CD14-positive monocyte (primary cell): ENCODE data around the gene GOLPH3L. TPM values are rescaled to one million over a fixed set of nuclear protein-coding genes. Genes with fewer than 3 reads are reported as not detected.

ENCODE experiments used
- DNase-seq, 3 donors: peaks; one replicate each; pipeline ENCODE4 v3.0.0-alpha.2; 2011 to 2022
- H2AFZ ChIP-seq: 2 replicates; pipeline ENCODE4 v1.6.0; 2012; ENCODE audit warnings: mild to moderate bottlenecking, low read depth, low read length, inconsistent platforms; ENCODE audit not compliant: insufficient read depth, poor library complexity, severe bottlenecking
- H3K27ac ChIP-seq, 2 donors: 1 replicate in 1 of 2; 2 replicates in 1 of 2; pipeline ENCODE4 v1.5.1; 2012 to 2013; ENCODE audit warnings: low read length in 2 of 2, control low read depth in 1 of 2, inconsistent platforms in 1 of 2, low read depth in 1 of 2, mild to moderate bottlenecking in 1 of 2
- H3K27me3 ChIP-seq, 2 donors: one replicate each; pipeline versions ENCODE4 v1.6.0 to v1.6.1; 2011 to 2013; ENCODE audit warnings: low read length in 2 of 2; ENCODE audit not compliant: control insufficient read depth in 2 of 2, insufficient read depth in 2 of 2
- H3K36me3 ChIP-seq, 2 donors: replicated peaks in 1 of 2; 1 replicate in 1 of 2; 2 replicates in 1 of 2; pipeline versions ENCODE4 v1.5.1 to v1.6.1; 2012 to 2013; ENCODE audit warnings: low read length in 2 of 2, control low read depth in 1 of 2, inconsistent platforms in 1 of 2, mild to moderate bottlenecking in 1 of 2; ENCODE audit not compliant: insufficient read depth in 2 of 2, control insufficient read depth in 1 of 2
- H3K4me1 ChIP-seq, 2 donors: 1 replicate in 1 of 2; 2 replicates in 1 of 2; pipeline versions ENCODE4 v1.5.1 to v1.6.1; 2012 to 2013; ENCODE audit warnings: low read length in 2 of 2, control low read depth in 1 of 2, inconsistent platforms in 1 of 2, mild to moderate bottlenecking in 1 of 2, moderate library complexity in 1 of 2; ENCODE audit not compliant: insufficient read depth in 2 of 2, control insufficient read depth in 1 of 2
- H3K4me2 ChIP-seq: replicated peaks from 2 replicates; pipeline ENCODE3; 2012; ENCODE audit warnings: low read length, moderate library complexity, mild to moderate bottlenecking; ENCODE audit not compliant: poor library complexity, severe bottlenecking; ENCODE audit errors: extremely low read depth
- H3K4me3 ChIP-seq, 3 experiments: fragments of 200-600 bp in 1 of 3; sonication (generic) in 1 of 3; replicated peaks in 1 of 3; 1 replicate in 2 of 3; 2 replicates in 1 of 3; pipeline ENCODE4 v1.5.1; 2011 to 2013; ENCODE audit warnings: low read length in 3 of 3, mild to moderate bottlenecking in 3 of 3, control low read depth in 2 of 3, low read depth in 2 of 3, inconsistent platforms in 1 of 3, moderate library complexity in 1 of 3
- H3K79me2 ChIP-seq: 2 replicates; pipeline ENCODE4 v1.6.0; 2012; ENCODE audit warnings: mild to moderate bottlenecking, control low read depth, inconsistent platforms, low read length, moderate library complexity; ENCODE audit not compliant: insufficient read depth
- H3K9ac ChIP-seq: 2 replicates; pipeline ENCODE4 v1.6.0; 2017; ENCODE audit warnings: low read length, mild to moderate bottlenecking; ENCODE audit not compliant: insufficient read depth, poor library complexity, severe bottlenecking
- H3K9me3 ChIP-seq, 2 donors: replicated peaks in 1 of 2; 1 replicate in 1 of 2; 2 replicates in 1 of 2; pipeline versions ENCODE4 v1.5.1 to v1.6.1; 2012 to 2013; ENCODE audit warnings: low read length in 2 of 2, control low read depth in 1 of 2; ENCODE audit not compliant: control insufficient read depth in 1 of 2, insufficient read depth in 1 of 2
- H4K20me1 ChIP-seq: 2 replicates; pipeline ENCODE4 v1.6.0; 2012; ENCODE audit warnings: mild to moderate bottlenecking, low read length, control low read depth, moderate library complexity; ENCODE audit not compliant: insufficient read depth
- H3K27ac Mint-ChIP-seq, 7 donors: one replicate each; pipeline ENCODE4 v1.8.0; 2020; ENCODE audit warnings: mild to moderate bottlenecking in 7 of 7, mixed read lengths in 7 of 7, moderate library complexity in 6 of 7, inconsistent platforms in 2 of 7
- H3K27me3 Mint-ChIP-seq, 3 donors: one replicate each; pipeline ENCODE4 v1.8.0; 2021 to 2022; ENCODE audit warnings: low read depth in 3 of 3, mild to moderate bottlenecking in 3 of 3, mixed read lengths in 3 of 3, moderate library complexity in 3 of 3, inconsistent platforms in 1 of 3
- H3K36me3 Mint-ChIP-seq, 2 donors: one replicate each; pipeline ENCODE4 v1.8.0; 2020; ENCODE audit warnings: mixed read lengths in 2 of 2, inconsistent platforms in 1 of 2, mild to moderate bottlenecking in 1 of 2
- H3K4me1 Mint-ChIP-seq: one replicate; pipeline ENCODE4 v1.8.0; 2020; ENCODE audit warnings: mild to moderate bottlenecking, mixed read lengths
- H3K4me3 Mint-ChIP-seq, 2 donors: one replicate each; pipeline ENCODE4 v1.8.0; 2020; ENCODE audit warnings: mild to moderate bottlenecking in 2 of 2, mixed read lengths in 2 of 2, moderate library complexity in 1 of 2
- H3K9me3 Mint-ChIP-seq, 7 donors: one replicate each; pipeline ENCODE4 v1.8.0; 2020 to 2022; ENCODE audit warnings: mixed read lengths in 7 of 7, mild to moderate bottlenecking in 6 of 7, moderate library complexity in 6 of 7, inconsistent platforms in 2 of 7
- CTCF ChIP-seq: fragments of 200-600 bp; IDR thresholded peaks from one replicate; pipeline ENCODE4 v1.8.0; 2022; ENCODE audit warnings: antibody characterized with exemption, mild to moderate bottlenecking
- WGBS: methylation state at CpG from one replicate; pipeline ENCODE4 v1.1.5; 2013; ENCODE audit warnings: missing lambda C conversion rate; ENCODE audit not compliant: insufficient coverage; 5-methylcytosine and 5-hydroxymethylcytosine counted together
- intact Hi-C, 2 donors: fragments of 100-400 bp; cut with micrococcal nuclease; formaldehyde crosslinking; loops; one replicate each; pipeline versions ENCODE4 v1.15.0 to v1.15.1; 2023
- polyA plus RNA-seq, 3 donors: library from polyadenylated mRNA; depleted of rRNA in 1 of 3; unstranded in 2 of 3; stranded (reverse) in 1 of 3; fragments of 300-500 nt in 2 of 3; fragments of >200 nt in 1 of 3; fragmentation: Illumina TruSeq in 2 of 3; gene quantifications; 1 replicate in 2 of 3; 2 replicates in 1 of 3; pipeline ENCODE4 v1.2.3, GENCODE V29; 2012 to 2021

The GOLPH3L gene
- polyA plus RNA-seq, 3 donors: 1.5 to 9.7 (median 4.7) TPM

GRCh38 chr1:150610576-150610975 is 86.4 kb downstream of the GOLPH3L start:
- peak overlapping the region; percentile 99 to 100 for H3K27ac ChIP-seq
- peak overlapping the region; percentile 97 to 100 (median 100) for H3K27ac Mint-ChIP-seq
- TF ChIP-seq CTCF: no peak
- H3K9me3 ChIP-seq: no peaks in the 10 kb centered on the region
- H3K9ac ChIP-seq: peak overlapping the region; percentile 71
- peak overlapping the region in 1 of 3 experiments; percentile 12 for H3K4me3 ChIP-seq
- H3K9me3 Mint-ChIP-seq: peaks cover 0 to 5% (median 0%) of the 10 kb centered on the region in 7 donors
- no peaks in the 10 kb centered on the region for H3K27me3 ChIP-seq
- no peak overlapping the region for H2AFZ ChIP-seq
- H3K36me3 Mint-ChIP-seq: peaks cover 6 to 7% of the 10 kb centered on the region in 2 donors
- peaks cover 0 to 7% (median 3%) of the 10 kb centered on the region in 3 donors for H3K27me3 Mint-ChIP-seq
- H3K36me3 ChIP-seq: no peaks in the 10 kb centered on the region
- no peak for DNase-seq
- intact Hi-C loops: loop anchor here (2.0 to 5.0 kb wide), 2 partner anchors 18 to 33 kb away; partner anchors contain the start of genes ENSA (in 1 of the 2) and MCL1 (in 1 of the 2)
- H3K4me3 Mint-ChIP-seq: no peak overlapping the region
- peaks cover 36% of the 10 kb centered on the region for H3K79me2 ChIP-seq
- peaks cover 63 to 68% of the 10 kb centered on the region in 2 donors for H3K4me1 ChIP-seq
- WGBS: 100% methylated on average over 1 of the region's 4 CpGs
- peaks cover 61% of the 10 kb centered on the region for H3K4me1 Mint-ChIP-seq
- H4K20me1 ChIP-seq: no peaks in the 10 kb centered on the region
- H3K4me2 ChIP-seq: no peak overlapping the region

GRCh38 chr1:150609732-150610131 is 87.2 kb downstream of the GOLPH3L start:
- no peak overlapping the region for H2AFZ ChIP-seq
- no peak for DNase-seq
- peaks cover 61 to 68% of the 10 kb centered on the region in 2 donors for H3K4me1 ChIP-seq
- peak overlapping the region; percentile 99 to 100 for H3K27ac ChIP-seq
- no peaks in the 10 kb centered on the region for H3K9me3 ChIP-seq
- H3K27ac Mint-ChIP-seq: peak overlapping the region; percentile 72 to 100 (median 100)
- TF ChIP-seq CTCF: no peak
- no peaks in the 10 kb centered on the region for H3K27me3 ChIP-seq
- H3K9me3 Mint-ChIP-seq: no peaks in the 10 kb centered on the region
- no peaks in the 10 kb centered on the region for H4K20me1 ChIP-seq
- H3K9ac ChIP-seq: no peak overlapping the region
- WGBS: 20% methylated on average over 1 of the region's 2 CpGs
- H3K27me3 Mint-ChIP-seq: peaks cover 0 to 7% (median 3%) of the 10 kb centered on the region in 3 donors
- H3K4me3 Mint-ChIP-seq: no peak overlapping the region
- peaks cover 3 to 4% of the 10 kb centered on the region in 2 donors for H3K36me3 Mint-ChIP-seq
- H3K79me2 ChIP-seq: peaks cover 27% of the 10 kb centered on the region
- H3K4me2 ChIP-seq: peak overlapping the region; percentile 13
- peaks cover 59% of the 10 kb centered on the region for H3K4me1 Mint-ChIP-seq
- no peak overlapping the region for H3K4me3 ChIP-seq
- intact Hi-C loops: loop anchor here (2.0 to 5.0 kb wide), 2 partner anchors 19 to 32 kb away; partner anchors contain the start of genes ENSA (in 1 of the 2) and MCL1 (in 1 of the 2)
- H3K36me3 ChIP-seq: no peaks in the 10 kb centered on the region
